Measurements from ENCODE around the gene ARHGAP1.
A peak's percentile ranks its signal among the peaks of the same experiment; 100 is the strongest.

The ARHGAP1 gene

DNA sequence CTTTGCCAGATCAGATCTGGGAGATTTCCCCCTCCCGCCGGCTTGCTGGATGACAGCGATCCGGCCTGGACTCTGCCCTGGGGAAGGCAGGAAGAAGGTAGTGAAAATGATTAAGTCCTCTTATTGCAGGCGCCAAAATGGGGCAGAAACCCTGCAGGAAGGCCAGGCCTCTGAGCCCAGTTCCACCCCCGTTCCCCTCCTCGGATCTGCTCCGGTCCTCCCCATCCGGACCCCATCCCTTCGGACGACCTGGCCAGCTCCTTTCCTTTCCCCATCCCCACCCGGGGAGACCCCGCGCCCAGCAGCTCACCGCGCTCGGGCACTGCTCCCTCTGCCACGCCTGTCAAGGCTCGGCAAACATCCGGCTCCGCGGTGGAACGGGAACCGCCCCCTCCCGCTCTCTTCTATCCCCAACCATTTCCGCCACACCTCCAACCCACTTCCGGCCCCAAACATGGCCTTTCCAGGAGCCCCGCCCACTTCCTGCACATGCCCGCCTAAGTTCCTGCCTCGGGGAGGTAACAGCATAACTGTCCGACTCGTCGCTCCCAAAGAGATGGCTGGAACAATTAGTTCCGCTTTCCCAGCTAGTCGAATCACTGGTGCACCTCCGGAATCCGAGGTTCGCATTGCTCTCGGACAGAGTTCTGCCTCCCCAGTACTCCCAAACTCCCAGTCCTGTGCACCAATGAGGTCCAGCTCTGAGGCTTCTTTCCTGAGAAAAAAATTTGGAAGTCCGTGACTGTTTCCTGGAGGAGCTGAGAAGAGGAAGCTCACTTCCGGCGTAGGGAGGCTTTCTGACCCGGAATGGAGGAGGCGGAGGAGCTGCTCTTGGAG, at the start of gene ARHGAP1, which contains the start of gene ZNF408:
TSS of gene ARHGAP1 (minus strand) at position 379 of the 837 bp plus-strand sequence. CDS start 4,512 bp downstream, outside the sequence.
TSS of gene ZNF408 (plus strand) at position 791 of the 837 bp plus-strand sequence. CDS start at position 808, 17 bp downstream.
- peak; percentile 98 to 99 for DNase-seq (ENCODE audit: low read depth in 2 of 2)

DNA sequence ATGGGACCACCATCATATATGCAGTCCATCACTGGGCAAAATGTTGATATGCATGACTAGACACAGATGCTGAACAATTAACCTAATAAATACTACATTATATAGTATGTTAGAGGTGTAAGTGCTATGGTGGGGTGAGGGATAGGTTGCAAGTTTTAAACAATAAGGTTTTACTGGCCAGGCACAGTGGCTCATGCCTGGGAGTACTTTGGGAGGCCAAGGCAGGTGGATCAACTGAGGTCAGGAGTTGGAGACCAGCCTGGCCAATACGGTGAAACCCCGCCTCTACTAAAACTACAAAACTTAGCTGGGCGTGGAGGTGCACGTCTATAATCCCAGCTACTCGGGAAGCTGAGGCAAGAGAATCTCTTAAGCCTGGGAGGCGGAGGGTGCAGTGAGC, 46.7 kb upstream of the ARHGAP1 start:
- no peak for DNase-seq (ENCODE audit: low read depth in 2 of 2)

DNA sequence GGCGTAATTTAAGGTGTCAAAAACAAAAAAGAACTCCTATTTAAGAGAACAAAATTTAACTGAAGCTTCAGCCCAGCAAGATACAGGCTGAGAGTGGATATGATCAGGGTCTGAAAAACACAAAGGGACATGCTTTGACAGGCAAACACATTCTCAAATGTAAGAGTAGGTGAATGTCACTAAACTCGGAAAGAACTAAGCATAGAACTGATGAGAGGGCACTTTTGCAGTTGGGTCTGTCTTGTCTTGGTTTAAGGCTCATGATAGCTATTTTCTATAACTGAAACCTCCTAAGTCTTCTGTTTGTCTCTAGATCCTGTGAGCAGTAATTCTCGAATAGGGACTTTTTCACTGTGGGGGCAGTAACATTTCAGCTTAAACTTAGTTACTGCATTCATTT, 45.6 kb upstream of the ARHGAP1 start:
- DNase-seq (ENCODE audit: low read depth in 2 of 2) = no peak

DNA sequence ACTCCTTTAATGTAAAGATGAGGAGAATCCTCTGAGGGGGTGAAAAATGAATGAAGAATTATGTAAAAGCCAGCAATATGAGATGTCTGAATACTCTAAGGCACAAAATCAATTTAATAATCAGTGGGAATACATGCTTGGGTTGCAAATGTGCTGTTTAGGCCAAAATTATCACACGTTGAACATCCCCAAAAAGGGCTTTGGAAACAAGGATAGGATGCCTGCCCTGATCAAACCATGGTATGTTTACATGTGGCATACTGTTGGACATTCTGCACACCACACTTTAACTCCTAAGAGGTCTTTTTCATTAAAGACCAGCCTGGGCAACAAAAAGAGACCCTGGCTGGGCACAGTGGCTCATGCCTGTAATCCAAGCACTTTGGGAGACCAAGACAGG, 44.9 kb upstream of the ARHGAP1 start:
- DNase-seq (ENCODE audit: low read depth in 2 of 2) = no peak

DNA sequence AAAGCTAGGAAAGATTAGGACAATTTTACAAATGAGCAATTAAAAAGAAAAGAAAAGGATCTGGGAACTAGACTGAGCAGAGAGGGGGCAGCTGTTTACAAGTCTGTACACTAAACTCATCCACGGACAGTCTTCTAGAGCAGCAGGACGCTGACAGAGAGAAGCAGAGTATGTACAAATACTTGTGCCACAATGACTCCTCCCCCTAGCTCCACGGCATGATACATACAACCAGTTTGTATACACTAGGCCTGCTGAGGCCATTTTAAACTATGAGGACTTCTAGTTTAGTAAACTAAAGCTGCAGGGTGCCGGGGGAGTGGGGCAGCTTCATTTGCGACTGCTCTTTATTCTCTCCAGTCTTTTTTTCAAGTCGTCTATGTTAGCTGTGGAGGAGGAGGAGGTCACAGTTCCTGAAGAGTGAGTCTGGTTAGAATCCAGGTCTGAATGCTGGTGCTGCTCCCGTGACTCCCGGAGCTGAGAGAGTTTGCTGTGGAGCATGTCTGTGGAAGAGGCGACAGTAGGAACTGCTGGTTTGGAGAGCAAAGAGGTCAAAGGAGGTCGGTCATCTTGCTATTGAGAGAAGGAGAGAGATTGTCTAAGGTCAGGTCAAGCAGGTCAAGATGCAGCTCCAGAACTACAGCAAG, 43.4 kb upstream of the ARHGAP1 start:
- DNase-seq (ENCODE audit: low read depth in 2 of 2) = no peak

DNA sequence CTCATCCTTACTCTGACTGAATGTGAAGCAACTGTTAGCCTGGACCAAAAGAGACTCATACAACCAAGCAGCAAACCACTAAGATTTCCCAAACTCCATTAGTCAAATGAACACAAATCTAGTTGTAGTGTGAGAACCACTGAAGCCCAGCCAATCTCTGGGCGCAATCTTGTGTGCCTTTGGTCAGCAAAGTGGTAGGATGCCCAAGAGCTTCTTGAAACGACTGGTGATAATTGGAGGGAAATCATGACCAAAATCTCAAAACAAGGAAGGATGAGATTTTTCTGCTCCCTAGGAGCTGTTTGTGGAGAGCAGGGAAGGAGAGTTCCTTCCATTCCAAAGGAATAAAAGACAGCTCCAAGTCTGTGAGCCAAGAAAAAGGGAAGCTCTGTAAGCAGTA, 42.6 kb upstream of the ARHGAP1 start:
- no peak for DNase-seq (ENCODE audit: low read depth in 2 of 2)

DNA sequence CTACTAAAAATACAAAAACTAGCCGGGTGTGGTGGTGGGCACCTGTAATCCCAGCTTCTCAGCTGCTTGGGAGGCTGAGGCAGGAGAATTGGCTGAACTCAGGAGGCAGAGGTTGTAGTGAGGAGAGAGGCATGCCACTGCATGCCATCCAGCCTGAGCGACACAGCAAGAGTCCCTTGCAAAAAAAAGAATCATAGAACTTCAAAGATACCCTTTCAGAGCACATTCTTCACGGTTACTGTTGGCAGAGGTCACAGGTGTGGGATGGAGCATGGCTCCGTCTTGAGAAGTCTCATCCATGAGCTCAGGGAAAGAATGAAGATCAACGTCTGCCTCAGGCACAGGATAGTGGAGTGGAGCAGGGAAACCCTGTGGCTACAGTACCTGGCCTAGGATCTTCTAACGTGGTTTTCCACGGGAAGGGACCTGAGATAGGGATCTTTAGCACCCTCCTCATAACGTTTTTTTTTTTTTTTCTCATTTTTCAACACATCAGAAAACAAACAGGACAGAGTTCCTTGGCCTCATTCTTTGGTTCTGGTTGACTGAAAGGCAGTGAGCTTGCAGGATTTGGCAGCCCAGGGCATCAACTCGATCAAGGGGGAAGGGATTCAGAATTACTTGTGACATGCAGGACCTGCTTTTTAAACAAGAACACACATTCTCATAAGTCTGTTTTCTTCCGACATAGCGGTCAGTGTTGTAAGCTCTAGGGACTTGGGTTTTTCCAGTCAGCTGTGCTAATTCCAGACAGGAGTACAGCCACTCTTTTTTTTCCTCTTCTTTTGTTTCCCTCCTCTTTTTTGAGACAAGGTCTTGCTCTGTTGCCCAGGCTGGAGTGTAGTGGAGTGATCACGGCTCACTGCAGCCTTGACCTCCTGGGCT, 41.4 kb upstream of the ARHGAP1 start:
- DNase-seq (ENCODE audit: low read depth in 2 of 2) = no peak

DNA sequence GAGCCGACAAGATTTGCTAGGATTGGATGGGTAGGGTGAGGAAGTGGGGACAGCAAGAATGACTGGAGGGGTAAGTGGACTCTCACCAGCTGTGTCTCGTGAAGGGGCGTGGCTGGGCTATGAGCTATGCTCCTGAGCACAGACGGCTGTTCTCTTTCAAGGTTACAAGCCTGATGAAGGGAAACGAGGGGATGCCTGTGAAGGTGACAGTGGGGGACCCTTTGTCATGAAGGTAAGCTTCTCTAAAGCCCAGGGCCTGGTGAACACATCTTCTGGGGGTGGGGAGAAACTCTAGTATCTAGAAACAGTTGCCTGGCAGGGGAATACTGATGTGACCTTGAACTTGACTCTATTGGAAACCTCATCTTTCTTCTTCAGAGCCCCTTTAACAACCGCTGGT, 38.5 kb upstream of the ARHGAP1 start:
- no peak for DNase-seq (ENCODE audit: low read depth in 2 of 2)

DNA sequence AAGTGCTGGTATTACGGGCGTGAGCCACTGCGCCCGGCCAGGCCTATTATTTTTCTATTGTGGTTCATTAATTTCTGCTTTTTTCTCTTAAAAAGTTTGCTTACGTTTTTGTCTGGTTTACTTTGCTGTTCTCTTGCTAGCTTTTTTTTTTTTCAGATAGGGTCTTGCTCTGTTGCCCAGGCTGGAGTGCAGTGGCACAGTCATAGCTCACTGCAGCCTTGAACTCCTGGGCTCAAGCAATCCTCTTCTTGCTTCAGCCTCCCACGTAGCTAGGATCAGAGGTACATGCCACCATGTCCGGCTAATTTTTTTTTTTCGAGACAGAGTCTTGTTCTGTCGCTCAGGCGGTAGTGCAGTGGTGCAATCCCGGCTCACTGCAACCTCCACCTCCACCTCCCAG, 37.3 kb upstream of the ARHGAP1 start:
- no peak for DNase-seq (ENCODE audit: low read depth in 2 of 2)

DNA sequence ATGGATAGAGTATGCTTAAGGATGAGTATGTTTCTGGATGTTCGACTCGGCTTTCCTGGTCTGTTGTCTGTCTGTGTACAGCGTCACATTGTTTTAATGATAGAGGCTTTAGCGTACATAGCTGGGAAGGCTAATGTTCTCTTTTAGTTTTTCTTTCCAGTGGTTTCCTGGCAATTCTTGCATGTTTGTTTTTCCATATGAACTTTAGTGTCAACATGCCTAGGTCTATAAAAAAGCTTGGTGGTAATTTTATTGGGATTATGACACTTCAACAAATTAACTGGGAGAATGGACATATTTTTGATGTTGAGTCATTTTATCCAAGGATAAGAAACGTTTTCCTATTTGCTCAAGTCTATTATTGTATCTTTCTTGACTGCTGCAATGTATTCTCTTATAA, 36.2 kb upstream of the ARHGAP1 start:
- no peak for DNase-seq (ENCODE audit: low read depth in 2 of 2)

DNA sequence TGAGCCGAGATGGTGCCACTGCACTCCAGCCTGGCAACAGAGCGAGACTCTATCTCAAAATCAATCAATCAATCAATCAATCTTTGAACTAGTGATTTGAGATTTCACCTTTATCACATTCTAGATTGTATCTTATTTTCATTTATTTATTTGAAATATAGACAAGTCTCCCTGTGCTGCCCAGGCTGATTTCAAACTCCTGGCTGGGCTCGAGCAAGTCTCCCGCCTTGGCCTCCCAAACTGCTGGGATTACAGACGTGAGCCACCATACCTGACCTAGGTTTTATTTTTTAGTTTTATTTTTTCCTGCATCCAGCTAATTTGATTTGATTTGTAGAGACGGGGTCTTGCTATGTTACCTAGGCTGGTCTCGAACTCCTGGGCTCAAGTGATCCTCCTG, 35.7 kb upstream of the ARHGAP1 start:
- DNase-seq (ENCODE audit: low read depth in 2 of 2) = no peak

DNA sequence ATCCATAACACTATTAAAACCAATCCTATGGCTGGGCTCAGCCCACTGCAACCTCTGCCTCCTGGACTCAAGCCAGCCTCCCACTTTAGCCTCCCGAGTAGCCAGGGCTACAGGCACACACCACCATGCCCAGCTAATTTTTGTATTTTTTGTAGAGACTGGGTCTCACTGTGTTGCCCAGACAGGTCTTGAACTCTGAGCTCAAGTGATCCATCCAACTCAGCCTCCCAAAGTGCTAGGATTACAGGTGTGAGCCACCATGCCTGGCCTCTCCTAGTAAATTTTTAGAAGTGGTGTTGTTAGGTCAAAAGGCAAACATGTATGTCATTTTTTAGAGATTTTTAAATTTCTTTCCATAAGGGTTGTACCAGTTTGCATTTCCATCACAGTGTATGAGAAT, 32.8 kb upstream of the ARHGAP1 start:
- no peak for DNase-seq (ENCODE audit: low read depth in 2 of 2)

DNA sequence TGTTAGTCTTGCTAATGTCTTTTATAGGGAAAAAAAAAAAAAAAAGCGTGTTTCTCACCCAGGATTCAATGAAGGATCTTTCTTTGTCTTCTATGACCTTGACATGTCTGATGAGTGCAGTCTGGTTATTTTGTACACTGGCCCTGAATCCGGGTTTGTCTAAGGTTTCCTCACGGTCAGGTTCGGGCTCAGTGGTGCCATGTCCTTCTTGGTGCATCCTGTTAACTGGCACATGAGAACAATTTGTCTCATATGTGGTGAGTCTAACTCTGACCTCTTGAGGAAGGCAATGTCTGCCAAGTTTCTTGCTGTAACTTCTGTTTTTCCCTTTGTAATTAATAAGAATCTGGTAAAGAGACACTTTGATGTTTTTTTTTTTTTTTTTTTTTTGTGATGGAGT, 31.1 kb upstream of the ARHGAP1 start:
- no peak for DNase-seq (ENCODE audit: low read depth in 2 of 2)

DNA sequence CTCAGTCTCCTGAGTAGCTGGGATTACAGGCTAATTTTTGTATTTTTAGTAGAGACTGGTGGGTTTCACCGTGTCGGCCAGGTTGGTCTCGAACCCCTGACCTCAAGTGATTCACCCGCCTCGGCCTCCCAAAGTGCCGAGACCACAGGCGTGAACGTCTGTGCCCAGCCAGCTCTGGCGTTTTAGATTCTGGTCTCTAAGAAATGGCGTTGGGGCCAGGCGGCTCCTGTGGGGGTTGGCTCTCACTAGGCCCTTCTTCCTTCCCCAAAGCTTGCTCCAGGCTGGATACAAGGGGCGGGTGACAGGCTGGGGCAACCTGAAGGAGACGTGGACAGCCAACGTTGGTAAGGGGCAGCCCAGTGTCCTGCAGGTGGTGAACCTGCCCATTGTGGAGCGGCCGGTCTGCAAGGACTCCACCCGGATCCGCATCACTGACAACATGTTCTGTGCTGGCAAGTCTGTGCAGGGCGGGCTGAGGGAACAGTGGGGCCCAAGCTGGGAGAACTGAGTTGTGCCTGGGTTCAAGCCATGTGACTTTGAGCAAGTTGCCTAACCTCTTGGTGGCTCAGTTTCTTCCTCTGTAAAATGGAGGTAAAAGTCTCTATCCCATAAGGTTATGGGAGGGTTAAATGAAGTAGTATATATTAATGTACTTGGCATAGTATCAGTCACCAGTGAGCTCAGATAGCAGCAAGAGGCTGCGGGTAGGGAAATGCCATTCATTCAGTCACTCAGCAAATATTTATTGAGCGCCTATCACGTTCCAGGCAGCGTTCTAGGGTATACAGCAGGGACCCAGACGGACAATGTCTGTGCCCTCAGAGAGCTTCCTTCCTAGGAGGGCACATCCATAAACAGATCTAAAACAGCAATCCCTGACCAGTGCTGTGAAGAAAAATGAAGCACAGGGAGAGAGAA, 28.9 kb upstream of the ARHGAP1 start:
- DNase-seq (ENCODE audit: low read depth in 2 of 2) = no peak

DNA sequence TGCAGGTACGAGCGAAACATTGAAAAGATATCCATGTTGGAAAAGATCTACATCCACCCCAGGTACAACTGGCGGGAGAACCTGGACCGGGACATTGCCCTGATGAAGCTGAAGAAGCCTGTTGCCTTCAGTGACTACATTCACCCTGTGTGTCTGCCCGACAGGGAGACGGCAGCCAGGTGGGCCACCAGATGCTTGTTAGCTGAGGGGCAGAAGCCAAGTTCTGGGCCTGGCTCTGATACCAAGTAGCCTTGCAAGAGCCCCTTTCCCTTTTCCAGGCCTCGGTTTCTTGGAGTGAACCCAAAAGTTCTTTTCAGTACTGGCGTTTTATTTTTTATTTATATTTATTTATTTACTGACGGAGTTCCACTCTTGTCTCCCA, 28.2 kb upstream of the ARHGAP1 start:
- DNase-seq (ENCODE audit: low read depth in 2 of 2) = no peak

DNA sequence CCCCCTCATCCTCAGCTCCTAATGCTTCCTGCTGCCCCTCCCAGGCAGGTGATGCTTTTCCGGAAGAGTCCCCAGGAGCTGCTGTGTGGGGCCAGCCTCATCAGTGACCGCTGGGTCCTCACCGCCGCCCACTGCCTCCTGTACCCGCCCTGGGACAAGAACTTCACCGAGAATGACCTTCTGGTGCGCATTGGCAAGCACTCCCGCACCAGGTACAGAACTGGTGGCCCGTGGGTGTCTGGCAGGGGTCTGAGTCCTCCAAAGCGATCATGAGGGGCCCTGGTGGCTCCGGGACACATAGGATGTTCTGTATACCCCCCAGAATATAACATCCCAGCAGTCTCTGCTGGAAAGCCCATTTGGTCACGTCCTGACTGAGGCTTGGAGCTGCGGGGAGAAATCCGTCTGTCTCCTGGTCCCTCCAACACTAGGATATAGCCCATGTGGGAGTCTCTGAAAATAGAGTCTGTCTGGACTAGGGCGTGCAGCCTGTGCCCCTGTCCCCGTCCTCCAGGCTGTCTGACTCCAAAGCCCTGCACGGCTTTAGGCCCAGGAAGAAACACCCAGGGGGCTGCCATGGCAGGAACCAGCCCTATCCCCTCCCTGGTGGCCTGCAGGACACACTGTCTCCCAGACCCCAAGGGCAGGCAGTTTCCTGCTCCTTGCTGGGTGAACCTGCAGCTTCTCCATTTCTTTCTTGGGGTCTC, 27.7 kb upstream of the ARHGAP1 start:
- DNase-seq (ENCODE audit: low read depth in 2 of 2) = no peak

DNA sequence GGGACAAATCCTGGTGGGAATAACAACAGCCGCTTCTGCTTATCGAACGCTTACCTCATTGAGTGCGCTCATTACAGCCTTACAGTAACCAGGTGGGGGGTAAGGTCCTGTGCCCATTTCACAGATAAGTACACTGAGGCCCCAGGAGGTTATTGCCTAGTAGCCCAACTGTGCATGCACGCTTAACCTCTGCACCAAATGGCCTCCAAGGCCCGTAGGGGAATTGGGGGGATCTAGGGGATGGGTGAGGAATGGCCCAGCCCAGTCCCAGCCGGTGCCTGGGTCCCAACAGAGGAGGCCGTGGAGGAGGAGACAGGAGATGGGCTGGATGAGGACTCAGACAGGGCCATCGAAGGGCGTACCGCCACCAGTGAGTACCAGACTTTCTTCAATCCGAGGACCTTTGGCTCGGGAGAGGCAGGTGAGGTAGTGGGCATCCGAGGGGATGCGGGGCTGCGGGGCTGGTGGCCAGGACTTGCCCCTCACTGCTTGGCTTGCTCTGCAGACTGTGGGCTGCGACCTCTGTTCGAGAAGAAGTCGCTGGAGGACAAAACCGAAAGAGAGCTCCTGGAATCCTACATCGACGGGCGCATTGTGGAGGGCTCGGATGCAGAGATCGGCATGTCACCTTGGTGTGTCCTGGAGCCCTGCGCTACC, 25.9 kb upstream of the ARHGAP1 start:
- no peak for DNase-seq (ENCODE audit: low read depth in 2 of 2)

DNA sequence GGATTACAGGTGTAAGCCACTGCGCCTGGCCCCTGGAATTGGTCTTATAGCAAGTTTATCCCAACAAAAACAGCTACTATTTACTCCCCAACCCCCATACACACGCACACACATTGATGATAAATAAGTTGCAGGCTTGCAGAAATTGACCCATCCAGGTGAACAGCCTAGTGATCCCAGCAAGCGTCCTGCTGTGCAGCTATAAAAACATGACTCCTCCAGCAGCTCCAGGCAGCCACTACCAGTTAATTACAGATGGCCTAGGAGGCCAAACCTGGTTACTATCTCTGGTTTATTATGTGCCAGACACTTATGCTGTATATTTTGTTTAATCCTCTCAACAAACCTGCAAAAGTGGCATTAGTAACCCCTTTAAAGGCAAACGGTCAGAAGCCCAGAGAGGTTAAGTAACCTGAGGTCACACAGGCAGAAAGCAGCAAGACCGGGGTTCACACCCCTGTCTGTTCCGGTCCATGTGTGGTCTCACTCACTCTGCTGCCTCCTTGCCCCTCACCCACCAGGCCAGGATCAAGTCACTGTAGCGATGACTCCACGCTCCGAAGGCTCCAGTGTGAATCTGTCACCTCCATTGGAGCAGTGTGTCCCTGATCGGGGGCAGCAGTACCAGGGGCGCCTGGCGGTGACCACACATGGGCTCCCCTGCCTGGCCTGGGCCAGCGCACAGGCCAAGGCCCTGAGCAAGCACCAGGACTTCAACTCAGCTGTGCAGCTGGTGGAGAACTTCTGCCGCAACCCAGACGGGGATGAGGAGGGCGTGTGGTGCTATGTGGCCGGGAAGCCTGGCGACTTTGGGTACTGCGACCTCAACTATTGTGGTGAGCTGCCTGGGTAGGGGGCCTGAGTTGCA, 25.2 kb upstream of the ARHGAP1 start:
- no peak for DNase-seq (ENCODE audit: low read depth in 2 of 2)

DNA sequence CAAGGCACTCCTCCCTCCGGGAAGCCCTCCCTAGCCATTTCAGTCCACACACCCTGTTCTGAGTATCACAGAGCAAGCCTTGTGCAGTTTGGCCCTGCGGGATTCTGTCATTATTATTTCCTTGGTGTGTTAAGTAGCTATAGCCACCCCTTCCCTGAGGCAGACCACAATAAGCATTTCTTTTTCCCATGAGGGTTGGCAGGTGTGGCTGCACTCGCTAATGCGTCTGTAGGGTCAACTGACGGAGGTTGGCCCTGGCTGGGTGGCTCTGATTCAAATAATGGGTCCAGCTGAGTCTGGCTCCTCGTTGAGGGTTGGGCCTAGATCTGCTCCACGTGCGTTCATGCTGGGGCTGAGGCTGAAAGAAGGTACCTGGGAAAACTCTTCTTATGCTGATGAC, 23.7 kb upstream of the ARHGAP1 start:
- DNase-seq (ENCODE audit: low read depth in 2 of 2) = no peak
